TTC549 (cell line): ENCODE measurements around the gene ITK.
"Not testable (repeated sequence)": the region's sequence is repeated elsewhere in the genome, so short reads cannot be mapped to it uniquely, and the experiment has no call there.

ENCODE experiments used
- FAIRE-seq: peaks from 2 replicates; lab custom pipeline; 2012; peaks lifted over from hg19 to GRCh38; lab: Jason Lieb, UNC

ITK gene

DNA sequence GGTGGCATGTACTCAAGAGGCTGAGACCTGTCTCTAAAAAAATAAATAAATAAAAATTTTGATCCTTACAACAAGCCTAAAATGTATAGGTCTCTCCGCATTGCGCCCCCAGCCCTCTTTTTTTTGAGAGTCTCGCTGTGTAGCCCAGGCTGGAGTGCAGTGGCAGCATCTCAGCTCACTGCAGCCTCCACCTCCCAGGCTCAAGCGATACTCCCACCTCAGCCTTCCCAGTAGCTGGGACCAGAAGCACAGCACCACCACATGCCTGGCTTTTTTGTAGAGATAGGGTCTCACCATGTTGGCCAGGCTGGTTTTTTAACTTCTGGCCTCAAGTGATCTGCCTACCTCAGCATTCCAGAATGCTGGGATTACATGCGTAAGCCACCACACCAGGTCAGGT lies 12.4 kb upstream of the ITK start:
- no peak for FAIRE-seq

DNA sequence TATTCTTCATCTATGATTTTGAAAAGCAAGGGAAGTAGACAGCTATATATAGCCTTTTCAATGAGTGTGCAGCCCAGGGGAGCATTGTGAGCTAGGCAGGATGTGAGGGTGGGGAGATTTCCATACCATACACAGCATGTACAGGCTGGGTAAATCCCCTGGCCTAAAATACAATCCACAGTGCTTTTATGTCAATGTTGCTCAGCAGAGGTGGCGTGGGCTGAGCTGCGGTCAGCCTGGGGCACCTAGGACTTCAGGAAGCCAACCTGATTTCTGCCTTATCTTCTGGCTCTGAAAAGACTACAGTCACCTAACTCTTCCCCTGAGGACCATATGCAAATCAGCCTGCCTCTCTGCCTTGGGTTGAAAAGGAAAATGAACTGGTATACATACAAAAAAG lies 8.2 kb upstream of the ITK start:
- FAIRE-seq, result no peak

DNA sequence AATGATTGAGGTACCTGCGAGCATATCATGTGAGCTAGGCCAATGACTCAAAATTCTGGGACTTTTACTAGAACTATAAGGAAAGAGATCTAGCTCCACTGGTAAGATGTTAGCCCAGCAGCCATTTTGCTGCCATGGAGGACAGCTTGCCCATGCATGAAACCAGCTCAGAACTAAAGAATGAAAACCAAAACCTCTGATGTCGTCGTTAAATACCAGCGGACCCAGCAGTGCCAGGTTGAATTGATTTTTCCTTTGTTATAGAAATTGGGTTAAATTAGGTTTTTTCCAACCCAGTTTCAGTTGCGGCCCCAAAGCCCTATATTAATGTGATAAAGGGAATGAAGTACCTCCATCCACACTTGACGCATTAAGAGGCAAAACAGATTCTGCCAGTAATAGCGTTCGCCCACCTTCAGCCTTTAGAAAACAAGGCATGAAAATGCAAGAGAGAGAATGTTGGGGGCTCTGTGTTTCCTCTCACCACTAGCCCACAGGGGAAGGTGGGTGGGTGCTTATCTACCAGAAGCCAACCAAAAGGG lies 5.5 kb upstream of the ITK start:
- FAIRE-seq, result no peak

- FAIRE-seq, result no peak
Measured at GRCh38 chr5:157177953-157178352, 2.7 kb upstream of the ITK start.

- no peak for FAIRE-seq
Measured at GRCh38 chr5:157178966-157179365, 1.7 kb upstream of the ITK start.

- FAIRE-seq, result no peak
Measured at GRCh38 chr5:157182143-157182757, 1.6 kb downstream of the ITK start.

- FAIRE-seq, result no peak
Measured at GRCh38 chr5:157184117-157184670, 3.6 kb downstream of the ITK start.

GRCh38 chr5:157185122-157185521 lies 4.5 kb downstream of the ITK start:
- FAIRE-seq, result not testable (repeated sequence)

DNA sequence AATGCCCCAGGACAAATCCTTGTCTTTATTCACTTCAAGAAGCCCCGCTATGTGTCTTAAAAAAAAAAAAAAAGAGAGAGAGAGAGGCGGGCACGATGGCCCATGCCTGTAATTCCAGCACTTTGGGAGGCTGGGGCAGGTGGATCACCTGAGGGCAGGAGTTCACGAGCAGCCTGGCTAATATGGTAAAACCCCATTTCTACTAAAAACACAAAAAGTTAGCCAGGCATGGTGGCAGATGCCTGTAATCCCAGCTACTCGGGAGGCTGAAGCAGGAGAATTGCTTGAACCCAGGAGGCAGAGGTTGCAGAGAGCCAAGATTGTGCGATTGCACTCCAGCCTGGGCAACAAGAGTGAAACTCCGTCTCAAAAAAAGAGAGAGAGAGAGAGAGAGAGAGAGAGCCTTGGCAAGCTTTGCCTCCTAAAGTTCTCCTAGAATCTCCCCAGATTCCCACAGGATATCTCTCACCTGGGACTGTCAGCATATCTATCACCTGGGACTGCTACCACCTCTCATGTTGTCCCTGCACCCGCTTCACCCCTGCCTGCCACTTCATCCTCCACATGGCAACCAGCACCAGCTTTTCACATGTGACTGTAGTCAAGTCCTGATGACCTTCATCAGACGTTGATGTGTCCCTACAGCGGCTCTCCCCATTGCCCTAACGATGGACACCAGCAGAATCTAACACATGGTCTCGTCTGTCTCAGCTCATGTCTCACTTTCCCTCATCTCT lies 5.8 kb downstream of the ITK start:
- FAIRE-seq, result no peak

- no peak for FAIRE-seq
Measured at GRCh38 chr5:157187046-157187754, 6.6 kb downstream of the ITK start.

GRCh38 chr5:157188270-157188669 lies 7.6 kb downstream of the ITK start:
- no peak for FAIRE-seq

DNA sequence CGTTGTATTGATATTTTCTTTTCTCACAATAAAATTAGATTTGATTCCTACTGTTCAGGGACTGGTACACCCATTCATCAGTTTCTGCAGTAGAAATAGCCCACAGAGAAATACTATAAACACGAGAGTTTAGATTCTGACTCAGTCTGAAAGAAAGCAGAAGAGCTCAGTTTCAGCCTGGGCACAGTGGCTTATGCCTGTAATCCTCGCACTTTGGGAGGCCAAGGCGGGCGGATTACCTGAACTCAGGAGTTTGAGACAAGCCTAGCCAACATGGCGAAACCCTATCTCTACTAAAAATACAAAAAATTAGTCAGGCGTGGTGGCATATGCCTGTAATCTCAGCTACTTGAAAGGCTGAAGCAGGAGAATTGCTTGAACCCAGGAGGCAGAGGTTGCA lies 8.6 kb downstream of the ITK start:
- FAIRE-seq, result no peak

DNA sequence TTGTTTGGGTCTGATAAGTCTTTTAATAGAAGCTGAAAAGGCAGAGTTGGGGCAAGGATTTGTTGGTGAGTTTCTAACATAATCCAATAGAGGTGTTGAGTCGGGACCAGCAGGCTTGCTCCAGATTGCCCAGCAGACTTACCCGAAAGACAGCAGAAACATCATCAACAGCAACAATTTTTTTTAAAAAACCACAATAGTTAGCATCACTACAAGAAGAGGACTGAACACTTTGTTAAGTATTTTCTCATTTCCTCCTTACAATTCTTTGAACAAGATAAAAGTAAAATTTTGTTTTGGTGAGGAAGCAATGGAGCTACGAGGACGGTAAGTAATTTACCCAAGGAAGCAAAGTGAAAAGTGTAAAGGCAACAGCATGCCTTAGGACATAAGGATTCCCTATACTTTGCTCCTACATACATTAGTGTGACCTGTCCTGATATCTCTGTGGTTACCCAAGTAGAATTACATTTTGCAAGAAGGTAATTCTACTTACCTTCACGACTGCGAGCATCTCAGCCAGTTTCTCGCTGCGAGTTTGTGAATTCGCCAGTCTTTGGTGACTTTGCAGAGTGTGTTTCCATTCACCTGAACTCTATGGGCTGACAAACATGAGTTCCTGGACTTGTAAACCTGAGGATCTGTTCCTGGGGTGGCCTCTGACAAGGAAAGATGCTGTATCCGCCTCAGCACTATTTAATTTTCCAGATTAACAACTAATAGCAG lies 13.2 kb downstream of the ITK start:
- FAIRE-seq, result no peak

GRCh38 chr5:157196045-157196444 lies 15.4 kb downstream of the ITK start:
- no peak for FAIRE-seq

- FAIRE-seq, result no peak
Measured at GRCh38 chr5:157197086-157197485, 16.4 kb downstream of the ITK start.

GRCh38 chr5:157198277-157198986 lies 17.8 kb downstream of the ITK start:
- no peak for FAIRE-seq

GRCh38 chr5:157201857-157202256 lies 21.2 kb downstream of the ITK start:
- no peak for FAIRE-seq

DNA sequence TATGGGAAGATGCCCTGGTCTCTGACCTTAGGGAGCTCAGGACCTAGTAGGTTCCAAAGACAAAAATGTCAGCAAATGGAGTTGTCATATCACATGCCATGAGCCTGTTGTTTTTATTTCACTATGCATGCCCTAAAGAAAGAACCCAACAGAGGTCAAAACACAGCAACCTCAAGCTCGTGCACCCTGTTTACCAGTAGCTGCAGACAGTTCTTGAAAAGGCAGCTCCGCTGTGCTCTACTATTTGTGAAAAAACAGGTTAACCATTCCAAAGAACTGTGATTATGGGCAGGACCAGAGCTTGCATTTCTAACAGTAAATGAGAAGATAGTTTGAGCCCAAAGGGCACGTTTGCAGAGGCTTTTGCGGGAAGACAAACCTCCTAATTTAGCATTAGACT lies 22.8 kb downstream of the ITK start:
- FAIRE-seq, result no peak

- no peak for FAIRE-seq
Measured at GRCh38 chr5:157204765-157205164, 24.1 kb downstream of the ITK start.

DNA sequence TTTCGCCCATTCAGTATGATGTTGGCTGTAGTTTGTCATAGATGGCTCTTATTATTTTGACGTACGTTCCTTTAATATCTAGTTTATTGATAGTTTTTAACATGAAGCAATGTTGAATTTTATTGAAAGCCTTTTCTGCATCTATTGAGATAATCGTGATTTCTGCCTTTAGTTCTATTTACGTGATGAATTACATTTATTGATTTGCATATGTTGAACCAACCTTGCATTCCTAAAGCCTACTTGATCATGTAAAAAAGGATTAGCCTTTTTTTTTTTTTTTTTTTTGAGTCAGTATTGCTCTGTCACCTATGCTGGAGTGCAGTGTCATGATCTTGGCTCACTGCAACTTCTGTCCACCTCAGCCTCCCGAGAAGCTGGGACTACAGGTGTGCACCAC lies 25.1 kb downstream of the ITK start:
- FAIRE-seq, result no peak

- not testable (repeated sequence) for FAIRE-seq
Measured at GRCh38 chr5:157210652-157211051, 30.0 kb downstream of the ITK start.

DNA sequence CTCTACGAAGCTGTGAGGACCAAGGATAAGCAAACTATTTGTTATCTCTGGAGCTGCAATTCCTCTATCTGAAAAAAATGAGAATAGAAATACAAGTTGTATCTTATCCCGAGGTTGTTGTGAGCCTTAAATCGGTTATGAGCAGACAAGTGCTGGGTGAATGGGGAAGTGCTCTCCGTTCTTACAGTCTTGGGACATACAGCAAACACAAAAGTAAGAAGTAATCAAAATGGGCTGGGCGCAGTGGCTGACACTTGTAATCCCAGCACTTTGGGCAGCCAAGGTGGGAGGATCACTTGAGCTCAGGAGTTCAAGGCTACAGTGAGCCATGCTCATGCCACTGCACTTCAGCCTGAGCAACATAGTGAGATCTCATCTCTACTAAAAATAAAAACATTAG lies 31.7 kb downstream of the ITK start:
- no peak for FAIRE-seq
